Ishikawa (cell line): Measurements from ENCODE around the gene SLC27A4.

Experiments used
- CEBPB ChIP-seq: IDR thresholded peaks from 2 replicates; pipeline ENCODE4 v1.6.1; 2012
- CREB1 ChIP-seq: IDR thresholded peaks from 2 replicates; pipeline ENCODE4 v1.6.1; 2012; ENCODE audit warnings: low read depth
- EP300 ChIP-seq: IDR thresholded peaks from 2 replicates; pipeline ENCODE4 v1.6.1; 2012; ENCODE audit warnings: borderline replicate concordance
- FOXM1 ChIP-seq: IDR thresholded peaks from 2 replicates; pipeline ENCODE4 v1.6.1; 2012; ENCODE audit warnings: low read depth, borderline replicate concordance
- NFIC ChIP-seq: IDR thresholded peaks from 2 replicates; pipeline ENCODE4 v1.6.1; 2012
- RAD21 ChIP-seq: IDR thresholded peaks from 2 replicates; pipeline ENCODE4 v1.6.1; 2012; ENCODE audit warnings: low read depth
- REST ChIP-seq: IDR thresholded peaks from 2 replicates; pipeline ENCODE4 v1.6.1; 2012; ENCODE audit warnings: low read depth, mild to moderate bottlenecking
- TAF1 ChIP-seq: IDR thresholded peaks from 2 replicates; pipeline ENCODE4 v1.6.1; 2012; ENCODE audit warnings: low read depth, mild to moderate bottlenecking
- TCF12 ChIP-seq: IDR thresholded peaks from 2 replicates; pipeline ENCODE4 v1.6.1; 2012; ENCODE audit warnings: low read depth
- ZBTB7A ChIP-seq: IDR thresholded peaks from 2 replicates; pipeline ENCODE4 v1.6.1; 2012; ENCODE audit warnings: low read depth

- TF ChIP-seq REST (no peak), CEBPB (no peak), TAF1 (no peak), EP300 (no peak), CREB1 (no peak), FOXM1 (no peak), NFIC (no peak), TCF12 (no peak), RAD21 (no peak), ZBTB7A (no peak)
Observed at GRCh38 chr9:128335914-128336313, 4.4 kb upstream of the SLC27A4 start.
